Activated T-helper 17 cell treated with anti-CD3 and anti-CD28 coated beads, Interleukin-2, amount 50 U/mL, for 72 hours (primary cell): ENCODE measurements around the gene CREB3L2. TPM values are rescaled to one million over a fixed set of nuclear protein-coding genes. Genes with fewer than 3 reads are reported as not detected.
"Not testable (repeated sequence)": the region's sequence is repeated elsewhere in the genome, so short reads cannot be mapped to it uniquely, and the experiment has no call there.

Experiments used
- ATAC-seq: fragments of 150-1000 bp; cut with Tn5 transposase; replicated peaks from 2 replicates; pipeline ENCODE4 v1.10.0; 2021; ENCODE audit warnings: mild to moderate bottlenecking, moderate library complexity
- H3K27ac Mint-ChIP-seq: one replicate; pipeline ENCODE4 v1.8.0; 2022; ENCODE audit warnings: mixed read lengths
- H3K27me3 Mint-ChIP-seq: one replicate; pipeline ENCODE4 v1.8.0; 2022; ENCODE audit warnings: mixed read lengths
- H3K36me3 Mint-ChIP-seq: one replicate; pipeline ENCODE4 v1.8.0; 2022; ENCODE audit warnings: low read depth, mild to moderate bottlenecking, mixed read lengths
- H3K4me1 Mint-ChIP-seq: one replicate; pipeline ENCODE4 v1.8.0; 2022; ENCODE audit warnings: mixed read lengths
- H3K4me3 Mint-ChIP-seq: one replicate; pipeline ENCODE4 v1.8.0; 2022; ENCODE audit warnings: mild to moderate bottlenecking, mixed read lengths
- H3K9me3 Mint-ChIP-seq: one replicate; pipeline ENCODE4 v1.8.0; 2022; ENCODE audit warnings: mixed read lengths
- total RNA-seq, 2 donors: library from RNA; stranded (reverse); gene quantifications; one replicate each; pipeline ENCODE4 v1.2.3, GENCODE V29; 2022

Gene CREB3L2
- total RNA-seq, 2 donors from 2014 or later: 26.0 to 38.4 TPM

DNA sequence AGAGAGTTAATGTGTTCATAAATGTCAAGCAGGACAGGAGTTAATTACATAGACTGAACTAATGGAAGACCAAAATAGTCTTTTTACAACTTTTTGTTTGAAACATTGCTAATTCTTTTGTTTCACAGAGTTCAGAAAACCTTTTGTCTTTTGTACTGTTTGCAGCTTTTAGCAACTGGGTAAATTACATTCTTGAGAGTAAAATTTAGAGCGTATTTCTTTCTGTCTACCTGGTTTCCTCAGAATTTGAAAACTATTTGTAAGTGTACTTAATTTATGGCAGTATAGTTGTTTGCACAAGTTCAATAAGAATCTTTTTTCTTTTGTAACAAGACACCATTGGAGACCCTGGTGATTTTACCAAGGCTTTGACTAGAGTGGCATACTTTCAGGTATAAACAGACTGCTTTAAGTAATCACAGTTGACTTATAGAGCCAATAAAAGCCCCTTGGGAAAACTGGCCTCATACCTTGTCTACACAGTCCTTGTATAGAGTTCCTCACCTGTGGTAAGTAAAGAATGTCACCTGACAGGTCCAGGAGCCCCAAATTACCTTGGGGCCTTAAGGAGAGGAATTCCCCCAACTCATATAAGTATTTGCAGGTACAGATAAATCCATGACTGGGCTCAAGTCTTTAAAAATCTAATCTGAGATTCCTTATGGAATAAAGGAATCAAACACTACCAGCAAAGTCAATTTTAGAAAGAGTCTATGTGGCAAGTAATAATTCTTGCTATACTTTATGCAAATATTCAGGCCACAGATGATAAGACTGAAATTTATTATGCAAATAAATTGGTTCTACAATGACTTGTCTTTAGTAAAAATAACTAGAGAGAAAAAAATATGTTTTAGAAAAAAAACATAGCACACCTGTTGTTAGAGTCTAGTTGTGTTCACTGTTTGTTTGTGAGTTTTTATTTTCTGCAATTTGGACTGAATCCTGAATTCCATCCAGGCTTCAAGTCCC is 23.6 kb upstream of the CREB3L2 start:
- Mint-ChIP-seq H3K27me3 (peaks cover 9% of the 10 kb centered on the region), H3K4me3 (no peak overlapping the region), H3K27ac (no peak overlapping the region), H3K9me3 (no peaks in the 10 kb centered on the region), H3K4me1 (no peaks in the 10 kb centered on the region), H3K36me3 (no peaks in the 10 kb centered on the region)
- ATAC-seq: no peak

DNA sequence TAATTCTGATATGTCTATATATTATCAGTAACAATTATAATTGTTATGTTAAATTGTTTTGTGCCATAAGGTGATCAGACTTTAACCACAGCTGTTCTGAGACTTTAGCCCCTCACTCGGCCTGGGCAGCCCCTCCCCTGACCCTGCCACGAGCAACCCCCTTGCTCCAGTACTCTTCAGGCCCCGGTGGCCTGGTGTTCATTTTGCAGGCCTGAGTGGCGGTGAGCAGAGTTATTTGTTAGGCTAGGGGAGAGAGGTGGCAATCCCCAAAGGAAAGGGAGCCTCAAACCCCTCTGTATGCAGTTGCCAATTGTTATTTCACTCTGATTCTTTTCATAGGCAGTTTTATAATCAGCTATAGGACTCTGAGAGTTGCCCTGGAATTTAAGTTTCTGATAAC is 22.9 kb upstream of the CREB3L2 start:
- no peak for ATAC-seq
- no peak overlapping the region for H3K27ac Mint-ChIP-seq
- peaks cover 9% of the 10 kb centered on the region for H3K27me3 Mint-ChIP-seq
- no peaks in the 10 kb centered on the region for H3K4me1 Mint-ChIP-seq
- H3K4me3 Mint-ChIP-seq: no peak overlapping the region
- no peaks in the 10 kb centered on the region for H3K36me3 Mint-ChIP-seq
- no peaks in the 10 kb centered on the region for H3K9me3 Mint-ChIP-seq

DNA sequence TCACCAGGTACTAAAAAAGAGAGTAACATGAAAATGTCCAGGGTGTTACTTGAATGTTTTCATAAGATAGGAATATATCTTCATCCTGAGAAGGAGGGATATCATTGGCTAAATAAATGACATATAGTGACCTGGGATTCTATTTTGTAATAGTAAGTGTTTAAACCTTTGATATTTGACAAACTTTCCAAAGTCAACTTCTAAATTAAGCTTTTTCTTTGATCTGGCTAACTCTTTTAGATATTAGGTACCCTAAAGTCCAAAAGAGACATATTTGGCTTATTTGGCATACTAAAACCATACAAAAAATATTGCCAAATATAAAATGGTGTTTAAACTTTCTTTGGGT is 22.4 kb upstream of the CREB3L2 start:
- Mint-ChIP-seq H3K27me3 (peaks cover 9% of the 10 kb centered on the region), H3K4me3 (no peak overlapping the region), H3K4me1 (no peaks in the 10 kb centered on the region), H3K9me3 (no peaks in the 10 kb centered on the region), H3K36me3 (no peaks in the 10 kb centered on the region), H3K27ac (no peak overlapping the region)
- no peak for ATAC-seq

DNA sequence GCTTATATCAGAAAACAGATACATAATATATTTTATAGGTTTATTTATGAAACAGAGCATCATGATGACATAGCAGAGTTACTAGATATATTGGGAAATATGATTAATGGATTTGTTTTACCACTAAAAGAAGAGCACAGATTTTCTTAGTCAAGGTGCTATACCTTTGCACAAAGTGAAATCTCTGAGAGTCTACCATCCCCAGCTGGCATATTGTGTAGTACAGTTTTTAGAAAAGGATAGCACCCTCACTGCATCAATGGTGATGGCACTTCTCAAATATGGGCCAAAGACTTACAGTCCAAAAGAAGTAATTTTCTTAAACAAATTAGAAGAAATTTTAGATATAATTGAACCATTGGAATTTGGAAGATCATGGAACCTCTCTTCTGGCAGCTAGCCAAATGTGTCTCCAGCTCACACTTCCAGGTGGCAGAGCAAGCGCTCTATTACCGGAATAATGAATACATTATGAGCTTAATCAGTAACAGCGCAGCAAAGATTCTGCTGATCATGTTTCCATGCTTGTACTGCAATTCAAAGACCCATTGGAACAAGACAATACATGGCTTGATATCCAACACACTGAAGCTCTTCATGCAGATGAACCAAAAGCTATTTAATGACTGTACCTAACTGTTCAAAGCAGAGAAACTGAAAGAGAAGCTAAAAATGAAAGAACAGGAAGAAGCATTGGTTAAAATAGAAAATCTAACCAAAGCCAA is 21.9 kb upstream of the CREB3L2 start:
- H3K36me3 Mint-ChIP-seq: no peaks in the 10 kb centered on the region
- H3K4me3 Mint-ChIP-seq: no peak overlapping the region
- no peaks in the 10 kb centered on the region for H3K9me3 Mint-ChIP-seq
- H3K4me1 Mint-ChIP-seq: no peaks in the 10 kb centered on the region
- no peak overlapping the region for H3K27ac Mint-ChIP-seq
- peaks cover 4% of the 10 kb centered on the region for H3K27me3 Mint-ChIP-seq
- ATAC-seq: peak; percentile 53

DNA sequence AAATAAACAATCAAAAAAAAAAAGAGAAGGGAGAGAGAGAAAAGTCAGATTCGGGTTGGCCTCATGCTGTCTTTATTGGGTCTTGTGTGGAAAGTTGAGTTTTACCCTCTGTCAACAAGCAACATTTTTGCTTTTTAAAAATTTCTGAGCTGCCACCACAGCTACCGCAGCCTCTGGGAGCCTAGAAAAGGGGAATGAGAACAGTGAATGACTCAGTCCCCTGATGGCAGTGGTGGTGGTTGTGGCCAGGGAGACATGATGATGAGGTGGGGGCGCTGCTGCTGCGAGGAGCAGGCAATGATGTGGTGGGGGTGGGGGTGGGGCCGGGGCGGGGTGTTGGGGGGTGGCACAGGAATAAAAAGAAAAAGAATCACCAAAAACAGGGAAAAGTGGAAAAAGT is 20.0 kb upstream of the CREB3L2 start:
- Mint-ChIP-seq H3K27ac (no peak overlapping the region), H3K4me3 (no peak overlapping the region), H3K9me3 (no peaks in the 10 kb centered on the region), H3K4me1 (no peaks in the 10 kb centered on the region), H3K27me3 (no peaks in the 10 kb centered on the region), H3K36me3 (no peaks in the 10 kb centered on the region)
- no peak for ATAC-seq

DNA sequence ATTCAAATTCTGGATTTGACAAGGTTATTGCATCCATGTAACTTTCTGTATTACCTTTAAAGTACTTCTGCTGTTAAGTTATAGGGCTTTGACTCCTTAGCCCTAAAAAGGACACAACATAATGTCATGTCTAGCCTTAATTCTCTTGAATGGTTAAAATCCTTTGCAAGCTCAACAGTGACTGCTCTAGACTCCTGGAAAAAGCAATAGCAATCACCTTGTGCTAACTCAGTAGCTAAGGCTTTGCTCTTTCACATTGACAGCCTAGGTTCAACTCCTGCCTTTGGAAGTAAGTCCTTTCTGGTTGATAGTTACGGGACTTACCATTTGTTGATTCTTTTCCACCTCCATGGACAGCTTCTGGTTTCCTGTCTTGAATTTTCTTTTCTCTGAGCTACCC is 16.1 kb upstream of the CREB3L2 start:
- no peak overlapping the region for H3K4me3 Mint-ChIP-seq
- H3K36me3 Mint-ChIP-seq: no peaks in the 10 kb centered on the region
- ATAC-seq: no peak
- no peaks in the 10 kb centered on the region for H3K27me3 Mint-ChIP-seq
- H3K27ac Mint-ChIP-seq: no peak overlapping the region
- H3K4me1 Mint-ChIP-seq: no peaks in the 10 kb centered on the region
- no peaks in the 10 kb centered on the region for H3K9me3 Mint-ChIP-seq

DNA sequence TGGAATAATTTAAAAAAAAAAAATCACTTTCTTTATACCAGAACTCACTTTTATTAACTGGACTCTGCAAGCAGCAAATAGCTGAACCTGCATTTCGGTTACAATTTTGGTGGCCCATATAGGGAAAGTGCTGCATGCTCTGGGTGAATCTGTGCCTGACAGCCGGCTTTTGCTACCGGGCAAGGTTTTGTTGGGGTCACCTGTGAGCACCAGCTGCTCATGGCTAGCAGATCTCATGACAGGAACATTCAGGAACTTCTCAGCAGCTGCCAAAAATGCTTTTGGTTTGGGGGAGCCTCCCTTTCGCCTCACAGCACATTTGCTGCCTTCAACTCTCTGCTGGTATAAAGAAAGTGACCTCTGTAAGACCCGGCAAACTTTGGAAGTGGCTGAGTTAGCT is 13.2 kb upstream of the CREB3L2 start:
- H3K36me3 Mint-ChIP-seq: no peaks in the 10 kb centered on the region
- no peak for ATAC-seq
- no peaks in the 10 kb centered on the region for H3K27me3 Mint-ChIP-seq
- no peak overlapping the region for H3K27ac Mint-ChIP-seq
- no peak overlapping the region for H3K4me3 Mint-ChIP-seq
- no peaks in the 10 kb centered on the region for H3K9me3 Mint-ChIP-seq
- no peaks in the 10 kb centered on the region for H3K4me1 Mint-ChIP-seq

DNA sequence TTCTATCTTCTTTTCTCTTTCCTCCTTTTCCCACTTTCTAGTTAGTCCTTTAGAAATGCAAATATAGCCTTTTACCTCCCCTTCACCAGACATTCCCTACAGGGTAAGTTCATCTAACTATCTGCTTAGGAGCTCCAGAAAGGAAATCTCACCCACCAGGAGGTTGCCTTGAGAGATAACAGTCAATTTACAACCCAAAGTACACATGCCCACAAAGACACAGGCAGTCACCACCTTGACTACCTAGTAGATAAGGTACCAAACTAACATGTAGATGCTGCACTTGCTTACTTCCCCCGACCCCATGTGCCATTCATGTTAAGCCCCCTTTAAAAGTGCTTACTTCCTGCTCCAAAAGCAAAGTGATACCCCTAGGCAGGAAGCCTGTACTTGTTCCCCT is 12.8 kb upstream of the CREB3L2 start:
- H3K36me3 Mint-ChIP-seq: no peaks in the 10 kb centered on the region
- H3K4me1 Mint-ChIP-seq: no peaks in the 10 kb centered on the region
- H3K27ac Mint-ChIP-seq: no peak overlapping the region
- no peaks in the 10 kb centered on the region for H3K9me3 Mint-ChIP-seq
- peaks cover 1% of the 10 kb centered on the region for H3K27me3 Mint-ChIP-seq
- no peak overlapping the region for H3K4me3 Mint-ChIP-seq
- ATAC-seq: no peak

DNA sequence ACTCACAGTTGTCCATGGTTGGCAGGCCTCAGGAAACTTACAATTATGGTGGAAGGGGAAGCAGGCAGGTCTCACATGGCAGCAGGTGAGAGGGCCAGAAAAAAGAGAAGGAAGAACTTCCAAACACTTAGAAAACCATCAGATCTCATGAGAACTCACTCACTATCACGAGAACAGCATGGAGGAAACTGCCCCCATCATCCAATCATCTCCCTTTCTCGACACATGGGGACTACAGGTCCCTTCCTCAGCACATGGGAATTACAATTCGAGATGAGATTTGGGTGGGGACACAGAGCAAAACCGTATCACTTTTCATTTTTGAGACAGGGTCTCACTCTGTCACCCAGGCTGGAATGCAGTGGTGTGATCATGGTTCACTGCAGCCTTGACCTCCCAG is 12.3 kb upstream of the CREB3L2 start:
- not testable (repeated sequence) for H3K9me3 Mint-ChIP-seq, H3K4me3 Mint-ChIP-seq, ATAC-seq, H3K36me3 Mint-ChIP-seq, H3K4me1 Mint-ChIP-seq, H3K27me3 Mint-ChIP-seq, H3K27ac Mint-ChIP-seq

DNA sequence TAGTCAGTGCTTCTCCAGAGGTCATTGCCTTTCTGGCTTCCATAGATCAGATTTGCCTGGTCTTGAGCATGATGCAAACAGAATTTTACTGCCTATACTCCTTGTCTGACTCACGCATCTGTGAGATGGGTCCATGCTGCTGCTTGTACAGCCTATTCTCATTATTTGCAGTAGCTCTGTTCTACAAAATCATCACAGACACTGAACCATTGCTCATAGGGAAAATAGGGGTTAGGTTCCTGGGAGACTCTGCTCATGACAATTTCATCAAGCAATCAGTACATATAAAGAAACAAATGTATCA is 7.4 kb upstream of the CREB3L2 start:
- H3K4me1 Mint-ChIP-seq: no peaks in the 10 kb centered on the region

DNA sequence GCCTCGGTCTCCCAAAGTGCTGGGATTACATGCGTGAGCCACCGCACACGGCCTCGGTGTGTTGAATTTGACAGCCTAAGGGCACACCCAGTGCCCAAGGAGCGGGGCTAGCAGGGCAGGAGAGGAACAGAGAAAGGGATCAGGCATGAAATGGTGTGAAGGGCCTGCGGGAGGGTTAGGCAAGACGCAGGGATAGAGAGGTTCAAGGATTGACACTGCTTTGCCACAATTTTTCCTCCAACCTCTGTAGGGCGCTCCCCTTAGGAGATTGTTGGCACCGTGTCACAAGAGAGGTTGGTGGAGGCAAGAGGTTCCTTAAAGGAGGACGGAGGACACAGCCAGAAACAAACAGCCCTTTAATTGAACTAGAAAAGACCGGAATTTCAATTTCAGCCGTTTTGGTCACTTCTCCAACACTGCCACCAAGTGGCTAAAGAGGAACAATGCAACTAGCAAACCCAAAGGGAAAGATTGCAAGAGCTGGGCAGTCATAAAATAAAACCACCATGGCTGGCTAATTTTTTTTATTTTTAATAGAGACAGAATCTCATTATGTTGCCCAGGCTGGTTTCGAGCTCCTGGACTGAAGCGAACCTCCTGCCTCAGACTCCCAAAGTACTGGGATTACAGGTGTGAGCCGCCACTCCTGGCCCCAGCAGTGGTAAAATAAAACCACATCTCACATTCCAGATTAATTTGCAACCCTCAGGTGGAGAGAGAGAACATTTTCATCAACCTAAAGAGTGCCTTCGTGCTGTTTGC is 6.9 kb upstream of the CREB3L2 start:
- H3K27me3 Mint-ChIP-seq: peaks cover 3% of the 10 kb centered on the region
- H3K27ac Mint-ChIP-seq: no peak overlapping the region
- no peak overlapping the region for H3K4me3 Mint-ChIP-seq
- ATAC-seq: peak; percentile 44
- H3K36me3 Mint-ChIP-seq: no peaks in the 10 kb centered on the region
- no peaks in the 10 kb centered on the region for H3K9me3 Mint-ChIP-seq
- no peaks in the 10 kb centered on the region for H3K4me1 Mint-ChIP-seq

More for the DNA sequence above, 7.4 kb upstream of the CREB3L2 start:
- H3K27me3 Mint-ChIP-seq: peaks cover 3% of the 10 kb centered on the region
- H3K36me3 Mint-ChIP-seq: no peaks in the 10 kb centered on the region
- no peak overlapping the region for H3K27ac Mint-ChIP-seq
- no peak overlapping the region for H3K4me3 Mint-ChIP-seq
- no peak for ATAC-seq
- H3K9me3 Mint-ChIP-seq: no peaks in the 10 kb centered on the region

DNA sequence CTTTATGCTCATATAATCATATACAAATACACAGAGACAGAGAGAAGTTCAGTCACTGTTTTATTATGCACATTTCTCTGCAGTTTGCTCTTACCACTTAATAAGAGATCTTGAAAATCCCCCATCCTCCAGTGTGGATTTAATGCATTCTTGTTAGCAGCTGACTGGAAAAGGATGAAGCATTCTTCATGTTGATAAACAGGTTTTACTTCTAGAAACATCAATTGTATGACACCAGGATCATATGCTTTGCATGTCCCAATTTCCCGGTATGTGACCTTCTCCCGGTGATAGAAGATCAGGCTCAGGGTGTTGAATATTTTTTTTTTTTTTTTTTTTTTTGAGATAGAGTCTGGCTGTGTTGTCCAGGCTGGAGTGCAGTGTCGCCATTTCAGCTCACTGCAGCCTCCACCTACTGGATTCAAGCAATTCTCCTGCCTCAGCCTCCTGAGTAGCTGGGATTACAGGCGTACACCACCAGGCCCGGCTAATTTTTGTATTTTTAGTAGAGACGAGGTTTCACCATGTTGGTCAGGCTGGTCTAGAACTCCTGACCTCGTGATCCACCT is 6.2 kb upstream of the CREB3L2 start:
- no peak overlapping the region for H3K4me3 Mint-ChIP-seq
- no peaks in the 10 kb centered on the region for H3K36me3 Mint-ChIP-seq
- ATAC-seq: no peak
- no peaks in the 10 kb centered on the region for H3K9me3 Mint-ChIP-seq
- H3K27ac Mint-ChIP-seq: no peak overlapping the region
- peaks cover 3% of the 10 kb centered on the region for H3K27me3 Mint-ChIP-seq
- no peaks in the 10 kb centered on the region for H3K4me1 Mint-ChIP-seq

DNA sequence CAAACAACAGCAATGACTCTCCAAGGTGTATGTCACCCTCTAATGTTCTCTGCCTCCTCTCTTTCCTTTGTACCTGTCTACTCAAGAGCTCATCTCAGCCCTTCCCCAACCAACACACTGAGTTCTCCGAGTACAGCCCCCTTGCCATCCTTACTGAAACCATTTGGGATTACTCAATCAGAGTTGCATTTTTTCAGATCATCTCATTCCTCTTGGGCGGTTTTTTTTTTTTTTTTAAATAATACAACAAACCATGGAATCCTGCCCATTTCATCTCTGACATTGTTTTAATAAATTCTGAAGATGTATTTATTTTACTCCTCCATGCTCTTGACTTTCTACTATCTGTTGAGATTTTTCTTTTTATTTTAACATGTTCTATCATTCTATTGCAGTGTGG is 4.2 kb upstream of the CREB3L2 start:
- Mint-ChIP-seq H3K4me1 (peaks cover 8% of the 10 kb centered on the region), H3K4me3 (no peak overlapping the region), H3K27ac (no peak overlapping the region), H3K27me3 (peaks cover 3% of the 10 kb centered on the region), H3K9me3 (no peaks in the 10 kb centered on the region), H3K36me3 (peaks cover 7% of the 10 kb centered on the region)
- no peak for ATAC-seq

DNA sequence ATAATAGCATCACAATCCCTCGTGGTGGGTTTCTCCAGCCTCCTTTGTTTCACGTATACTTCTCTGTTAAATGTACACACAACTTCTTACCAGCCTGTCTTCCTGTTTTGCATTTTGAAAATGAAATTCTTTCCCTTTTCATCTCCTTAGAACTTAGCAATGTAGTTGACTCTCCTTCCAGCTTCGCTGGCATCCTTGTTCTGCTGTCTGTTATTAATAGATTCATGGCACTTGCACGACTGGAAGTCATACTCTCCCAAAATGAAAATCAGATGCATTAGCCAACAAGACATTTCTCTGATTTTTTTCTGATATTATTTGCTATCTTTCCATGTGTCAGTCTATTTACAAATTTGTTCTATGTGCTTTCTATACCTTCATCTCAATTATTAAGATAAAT is 3.0 kb upstream of the CREB3L2 start:
- Mint-ChIP-seq H3K4me3 (no peak overlapping the region), H3K27ac (no peak overlapping the region), H3K36me3 (peaks cover 7% of the 10 kb centered on the region), H3K27me3 (peaks cover 3% of the 10 kb centered on the region), H3K4me1 (peaks cover 9% of the 10 kb centered on the region), H3K9me3 (no peaks in the 10 kb centered on the region)
- ATAC-seq: no peak
